Measurements from ENCODE around the gene NAALADL2.
"Not testable (repeated sequence)": the region's sequence is repeated elsewhere in the genome, so short reads cannot be mapped to it uniquely, and the experiment has no call there.

The NAALADL2 gene

GRCh38 chr3:175713268-175713667 is 854.1 kb downstream of the NAALADL2 start:
- no peak for DNase-seq (ENCODE audit: extremely low read depth in 1 of 2, low read depth in 1 of 2)

GRCh38 chr3:175716446-175716845 is 857.3 kb downstream of the NAALADL2 start:
- DNase-seq (ENCODE audit: extremely low read depth in 1 of 2, low read depth in 1 of 2): no peak

- DNase-seq (ENCODE audit: extremely low read depth in 1 of 2, low read depth in 1 of 2): no peak
Measured at GRCh38 chr3:175726228-175726627, 867.1 kb downstream of the NAALADL2 start.

- DNase-seq (ENCODE audit: extremely low read depth in 1 of 2, low read depth in 1 of 2): no peak
Measured at GRCh38 chr3:175728566-175728965, 869.4 kb downstream of the NAALADL2 start.

GRCh38 chr3:175729466-175729865 is 870.3 kb downstream of the NAALADL2 start:
- DNase-seq (ENCODE audit: extremely low read depth in 1 of 2, low read depth in 1 of 2): no peak

GRCh38 chr3:175731543-175731942 is 872.4 kb downstream of the NAALADL2 start:
- no peak for DNase-seq (ENCODE audit: extremely low read depth in 1 of 2, low read depth in 1 of 2)

- no peak for DNase-seq (ENCODE audit: extremely low read depth in 1 of 2, low read depth in 1 of 2)
Measured at GRCh38 chr3:175732017-175732416, 872.9 kb downstream of the NAALADL2 start.

- DNase-seq (ENCODE audit: extremely low read depth in 1 of 2, low read depth in 1 of 2): no peak
Measured at GRCh38 chr3:175735866-175736265, 876.7 kb downstream of the NAALADL2 start.

- DNase-seq (ENCODE audit: extremely low read depth in 1 of 2, low read depth in 1 of 2): no peak
Measured at GRCh38 chr3:175737646-175738572, 878.8 kb downstream of the NAALADL2 start.

GRCh38 chr3:175741951-175742350 is 882.8 kb downstream of the NAALADL2 start:
- no peak for DNase-seq (ENCODE audit: extremely low read depth in 1 of 2, low read depth in 1 of 2)

- no peak for DNase-seq (ENCODE audit: extremely low read depth in 1 of 2, low read depth in 1 of 2)
Measured at GRCh38 chr3:175743733-175744400, 884.7 kb downstream of the NAALADL2 start.

GRCh38 chr3:175746308-175746707 is 887.2 kb downstream of the NAALADL2 start:
- no peak for DNase-seq (ENCODE audit: extremely low read depth in 1 of 2, low read depth in 1 of 2)

GRCh38 chr3:175748087-175748730 is 889.1 kb downstream of the NAALADL2 start:
- no peak for DNase-seq (ENCODE audit: extremely low read depth in 1 of 2, low read depth in 1 of 2)

- no peak for DNase-seq (ENCODE audit: extremely low read depth in 1 of 2, low read depth in 1 of 2)
Measured at GRCh38 chr3:175749981-175750380, 890.8 kb downstream of the NAALADL2 start.

- no peak for DNase-seq (ENCODE audit: extremely low read depth in 1 of 2, low read depth in 1 of 2)
Measured at GRCh38 chr3:175751089-175751488, 892.0 kb downstream of the NAALADL2 start.

- DNase-seq (ENCODE audit: extremely low read depth in 1 of 2, low read depth in 1 of 2): no peak
Measured at GRCh38 chr3:175763948-175764347, 904.8 kb downstream of the NAALADL2 start.

- DNase-seq (ENCODE audit: extremely low read depth in 1 of 2, low read depth in 1 of 2): no peak
Measured at GRCh38 chr3:175764722-175765121, 905.6 kb downstream of the NAALADL2 start.

GRCh38 chr3:175770426-175770825 is 911.3 kb downstream of the NAALADL2 start:
- DNase-seq (ENCODE audit: extremely low read depth in 1 of 2, low read depth in 1 of 2): no peak

GRCh38 chr3:175777495-175777894 is 918.4 kb downstream of the NAALADL2 start:
- DNase-seq (ENCODE audit: extremely low read depth in 1 of 2, low read depth in 1 of 2): no peak

GRCh38 chr3:175777965-175778364 is 918.8 kb downstream of the NAALADL2 start:
- DNase-seq (ENCODE audit: extremely low read depth in 1 of 2, low read depth in 1 of 2): no peak

- no peak for DNase-seq (ENCODE audit: extremely low read depth in 1 of 2, low read depth in 1 of 2)
Measured at GRCh38 chr3:175778994-175779393, 919.9 kb downstream of the NAALADL2 start.

- not testable (repeated sequence) for DNase-seq (ENCODE audit: extremely low read depth in 1 of 2, low read depth in 1 of 2)
Measured at GRCh38 chr3:175787109-175787508, 928.0 kb downstream of the NAALADL2 start.
